ENCODE measurements around the gene PDE10A.

PDE10A gene

DNA sequence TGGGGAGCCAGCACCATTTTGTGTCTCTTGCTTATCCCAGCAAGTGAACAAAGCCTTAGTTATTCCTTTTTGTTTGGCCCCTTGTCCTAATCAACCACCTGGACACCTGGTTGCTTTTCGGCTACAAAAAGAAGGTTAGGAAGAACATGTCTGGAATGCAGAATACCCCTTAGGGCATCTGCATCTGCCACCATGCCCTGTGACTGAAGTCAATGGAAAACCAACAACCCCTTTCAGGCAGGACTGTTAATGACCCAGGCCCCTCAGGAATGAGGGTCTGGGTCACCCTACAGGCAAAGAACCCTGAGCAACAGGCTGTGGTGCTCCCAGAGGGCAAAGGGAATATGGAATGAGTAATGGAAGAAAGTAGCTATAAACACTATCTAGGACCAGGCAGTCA lies 78.5 kb downstream of the PDE10A start:
- DNase-seq (ENCODE audit: insufficient read length, low spot score) (no peak), FAIRE-seq (no peak)
- TF ChIP-seq, protein P1, sequence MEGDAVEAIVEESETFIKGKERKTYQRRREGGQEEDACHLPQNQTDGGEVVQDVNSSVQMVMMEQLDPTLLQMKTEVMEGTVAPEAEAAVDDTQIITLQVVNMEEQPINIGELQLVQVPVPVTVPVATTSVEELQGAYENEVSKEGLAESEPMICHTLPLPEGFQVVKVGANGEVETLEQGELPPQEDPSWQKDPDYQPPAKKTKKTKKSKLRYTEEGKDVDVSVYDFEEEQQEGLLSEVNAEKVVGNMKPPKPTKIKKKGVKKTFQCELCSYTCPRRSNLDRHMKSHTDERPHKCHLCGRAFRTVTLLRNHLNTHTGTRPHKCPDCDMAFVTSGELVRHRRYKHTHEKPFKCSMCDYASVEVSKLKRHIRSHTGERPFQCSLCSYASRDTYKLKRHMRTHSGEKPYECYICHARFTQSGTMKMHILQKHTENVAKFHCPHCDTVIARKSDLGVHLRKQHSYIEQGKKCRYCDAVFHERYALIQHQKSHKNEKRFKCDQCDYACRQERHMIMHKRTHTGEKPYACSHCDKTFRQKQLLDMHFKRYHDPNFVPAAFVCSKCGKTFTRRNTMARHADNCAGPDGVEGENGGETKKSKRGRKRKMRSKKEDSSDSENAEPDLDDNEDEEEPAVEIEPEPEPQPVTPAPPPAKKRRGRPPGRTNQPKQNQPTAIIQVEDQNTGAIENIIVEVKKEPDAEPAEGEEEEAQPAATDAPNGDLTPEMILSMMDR (IDR thresholded peaks at IDR 0.05; ENCODE audit: insufficient read depth, missing control alignments) = no peak

DNA sequence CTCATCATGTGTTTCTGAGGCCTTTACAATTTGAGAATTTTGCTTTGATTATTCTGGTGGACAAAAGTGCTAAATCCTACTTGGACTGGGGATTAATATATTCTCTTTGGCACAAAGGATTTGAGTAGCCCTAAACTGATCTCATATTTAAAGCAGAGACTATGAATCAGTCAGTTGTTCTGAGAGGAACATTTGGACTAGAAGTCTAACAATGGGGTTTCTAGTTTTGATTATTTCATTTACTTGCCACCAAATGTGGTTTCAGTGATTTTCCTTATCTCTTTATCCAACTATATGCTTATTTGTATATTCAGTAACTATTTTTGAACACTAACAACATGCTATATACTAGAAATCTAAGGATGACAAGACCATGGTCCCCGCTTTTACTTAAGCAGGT lies 81.4 kb downstream of the PDE10A start:
- DNase-seq (ENCODE audit: insufficient read length, low spot score) = no peak
- TF ChIP-seq, protein P1 (IDR thresholded peaks at IDR 0.05; ENCODE audit: insufficient read depth, missing control alignments) = no peak
- no peak for FAIRE-seq

DNA sequence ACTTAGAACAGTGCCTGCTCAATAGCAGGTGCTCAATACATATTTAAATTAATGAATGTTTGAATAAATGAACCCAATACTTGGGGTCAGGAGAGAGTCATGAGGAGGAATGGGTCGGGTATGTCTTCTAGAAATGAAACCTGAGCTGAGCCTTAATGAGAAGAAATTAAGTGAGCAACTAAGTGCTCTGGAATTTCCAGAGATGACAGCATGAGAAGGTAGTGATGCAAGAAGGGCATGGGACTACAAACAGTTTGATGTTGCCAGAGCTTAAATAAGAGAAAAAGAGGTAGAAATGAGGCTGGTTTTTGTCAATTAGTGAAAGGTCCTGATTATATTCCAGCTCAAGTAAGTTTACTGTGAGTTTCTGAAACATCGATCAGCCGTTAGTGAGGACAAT lies 82.9 kb downstream of the PDE10A start:
- FAIRE-seq (no peak), DNase-seq (ENCODE audit: insufficient read length, low spot score) (no peak)
- TF ChIP-seq, protein P1 (IDR thresholded peaks at IDR 0.05; ENCODE audit: insufficient read depth, missing control alignments) = no peak

DNA sequence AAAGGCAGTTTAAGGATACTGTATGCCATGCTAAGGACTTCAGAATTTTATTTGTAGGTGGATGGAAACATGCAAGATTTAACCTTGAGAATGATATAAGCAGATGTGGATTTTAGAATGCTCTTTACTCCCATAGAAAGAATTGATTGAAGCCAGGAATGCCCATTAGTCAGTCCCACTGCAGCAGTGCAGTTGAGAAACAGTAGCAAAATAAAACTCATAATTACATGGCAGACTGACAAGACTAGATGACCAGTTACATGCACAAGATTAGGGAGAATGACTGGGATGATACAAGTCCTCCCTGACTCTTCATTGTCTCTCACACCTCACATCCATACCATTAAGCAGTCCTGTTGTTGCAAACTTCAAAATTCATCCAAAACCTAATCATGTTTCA lies 83.9 kb downstream of the PDE10A start:
- FAIRE-seq = no peak
- TF ChIP-seq, protein P1 (IDR thresholded peaks at IDR 0.05; ENCODE audit: insufficient read depth, missing control alignments) = no peak
- no peak for DNase-seq (ENCODE audit: insufficient read length, low spot score)

DNA sequence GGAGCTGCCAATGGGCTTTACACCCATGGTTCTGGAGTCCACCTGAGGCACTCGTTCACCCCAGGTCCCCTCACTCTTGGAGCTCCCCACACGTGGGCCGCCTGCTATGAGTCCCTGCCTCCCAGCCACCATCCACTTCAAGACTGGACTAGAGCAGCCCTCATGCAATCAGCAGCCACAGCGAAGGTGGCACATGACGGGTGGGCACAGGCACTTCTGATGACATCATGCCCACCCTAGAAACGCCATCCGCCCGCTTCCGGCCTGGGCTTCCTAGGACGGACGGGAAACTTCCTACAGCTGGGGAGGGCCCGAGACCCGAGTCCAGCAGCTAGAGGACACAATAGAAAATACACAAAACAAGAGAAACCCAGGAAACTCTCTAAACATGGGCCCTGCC lies 85.5 kb downstream of the PDE10A start:
- FAIRE-seq (no peak), DNase-seq (ENCODE audit: insufficient read length, low spot score) (no peak)
- TF ChIP-seq, protein P1 (IDR thresholded peaks at IDR 0.05; ENCODE audit: insufficient read depth, missing control alignments) = no peak

DNA sequence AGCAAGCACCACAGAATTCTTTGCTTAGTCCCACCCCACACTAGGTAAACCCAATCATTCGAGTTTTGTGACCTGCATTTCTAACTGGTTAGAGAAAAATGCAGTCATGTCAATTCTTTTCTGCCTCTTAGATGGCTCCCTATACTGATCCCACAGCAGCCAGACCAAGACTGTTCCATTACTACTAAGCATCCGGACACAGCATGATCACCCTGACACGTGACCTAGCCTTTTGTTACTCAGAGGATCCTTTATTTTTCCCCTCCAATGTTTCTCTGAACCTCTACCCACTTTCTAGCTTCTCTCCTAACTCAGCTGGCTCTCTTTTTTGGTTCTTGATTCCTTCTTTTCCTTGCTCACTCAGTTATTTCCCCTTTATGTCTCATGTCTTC lies 87.9 kb downstream of the PDE10A start:
- DNase-seq (ENCODE audit: insufficient read length, low spot score) = no peak
- TF ChIP-seq, protein P1 (IDR thresholded peaks at IDR 0.05; ENCODE audit: insufficient read depth, missing control alignments) = no peak
- no peak for FAIRE-seq

DNA sequence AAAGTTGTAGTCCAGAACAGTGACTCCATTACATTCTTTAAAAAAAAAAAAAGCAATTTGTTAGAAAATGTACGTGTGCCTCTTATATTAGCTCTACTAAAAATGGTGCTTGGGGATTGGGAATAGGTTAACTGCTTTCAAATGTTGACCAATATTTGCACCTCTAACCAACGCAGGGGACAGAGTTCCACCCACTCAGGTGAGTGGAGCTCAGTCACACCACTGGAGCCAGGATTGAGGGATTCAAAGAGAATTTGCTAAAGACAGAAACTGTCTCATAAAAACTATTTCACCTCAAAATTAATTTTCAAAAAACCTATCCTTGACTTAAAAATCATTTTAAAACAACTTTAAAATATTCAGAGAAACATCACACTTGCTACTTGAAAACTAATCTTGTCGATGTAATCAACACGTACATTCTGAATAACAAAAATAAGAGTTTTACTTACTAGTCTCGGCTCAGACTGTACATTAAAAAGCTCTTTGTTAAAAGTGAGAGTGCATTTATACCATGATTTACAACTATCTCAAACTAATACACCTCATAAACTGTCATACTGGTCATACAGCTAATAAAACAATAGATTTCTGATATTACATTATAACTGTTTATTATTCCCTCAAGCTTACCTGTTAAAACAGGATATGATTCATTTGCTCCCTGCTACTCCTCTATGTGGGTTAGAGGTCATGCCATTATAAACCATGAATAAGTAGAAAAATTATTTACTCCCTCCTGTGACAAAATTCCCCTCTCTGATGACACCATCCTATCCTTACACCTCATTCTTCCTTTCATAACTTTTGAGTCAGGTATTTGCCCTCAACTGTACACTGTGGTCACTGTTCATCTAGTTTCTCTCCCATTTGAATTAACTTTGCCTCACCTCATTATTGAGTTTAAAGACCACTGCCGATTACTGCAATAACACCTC lies 88.6 kb downstream of the PDE10A start:
- DNase-seq (ENCODE audit: insufficient read length, low spot score) = no peak
- TF ChIP-seq, protein P1 (IDR thresholded peaks at IDR 0.05; ENCODE audit: insufficient read depth, missing control alignments) = no peak
- FAIRE-seq = no peak
